Effector CD8-positive, alpha-beta T cell (primary cell): Measurements from ENCODE around the gene EID2B.

ENCODE experiments used
- DNase-seq: peaks from one replicate; lab custom pipeline; 2025; lab: John Stamatoyannopoulos, UW

Gene EID2B

GRCh38 chr19:39499932-39500331 lies 32.7 kb downstream of the EID2B start:
- DNase-seq, result no peak

DNA sequence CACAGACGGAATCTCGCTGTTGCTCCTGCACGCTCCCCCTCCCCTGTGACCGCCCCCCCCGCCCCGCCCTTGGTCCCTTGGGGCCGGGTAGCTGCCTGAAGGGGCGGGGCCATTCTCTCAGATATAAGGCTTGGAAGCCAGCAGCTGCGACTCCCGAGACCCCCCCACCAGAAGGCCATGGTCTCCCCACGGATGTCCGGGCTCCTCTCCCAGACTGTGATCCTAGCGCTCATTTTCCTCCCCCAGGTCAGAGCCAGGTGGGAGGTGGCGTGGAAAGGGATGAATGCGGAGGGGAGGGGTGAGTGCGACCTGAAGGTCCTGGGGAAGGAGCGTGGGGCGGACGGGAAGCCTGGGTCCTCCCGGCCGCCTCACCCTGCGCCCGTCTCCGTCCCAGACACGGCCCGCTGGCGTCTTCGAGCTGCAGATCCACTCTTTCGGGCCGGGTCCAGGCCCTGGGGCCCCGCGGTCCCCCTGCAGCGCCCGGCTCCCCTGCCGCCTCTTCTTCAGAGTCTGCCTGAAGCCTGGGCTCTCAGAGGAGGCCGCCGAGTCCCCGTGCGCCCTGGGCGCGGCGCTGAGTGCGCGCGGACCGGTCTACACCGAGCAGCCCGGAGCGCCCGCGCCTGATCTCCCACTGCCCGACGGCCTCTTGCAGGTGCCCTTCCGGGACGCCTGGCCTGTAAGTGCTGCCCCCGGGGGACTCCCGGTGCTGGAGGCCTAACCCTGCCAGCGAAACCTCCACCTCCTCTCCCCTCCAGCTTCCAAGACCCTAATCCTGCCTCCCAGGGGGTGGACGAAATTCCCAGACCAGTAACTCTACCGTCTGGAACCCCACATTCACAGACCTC lies 33.6 kb downstream of the EID2B start, which contains the start of gene DLL3:
Gene DLL3 (plus strand): TSS at position 150 of the 845 bp plus-strand sequence. CDS start 28 bp downstream, at position 178.
- DNase-seq, result no peak

DNA sequence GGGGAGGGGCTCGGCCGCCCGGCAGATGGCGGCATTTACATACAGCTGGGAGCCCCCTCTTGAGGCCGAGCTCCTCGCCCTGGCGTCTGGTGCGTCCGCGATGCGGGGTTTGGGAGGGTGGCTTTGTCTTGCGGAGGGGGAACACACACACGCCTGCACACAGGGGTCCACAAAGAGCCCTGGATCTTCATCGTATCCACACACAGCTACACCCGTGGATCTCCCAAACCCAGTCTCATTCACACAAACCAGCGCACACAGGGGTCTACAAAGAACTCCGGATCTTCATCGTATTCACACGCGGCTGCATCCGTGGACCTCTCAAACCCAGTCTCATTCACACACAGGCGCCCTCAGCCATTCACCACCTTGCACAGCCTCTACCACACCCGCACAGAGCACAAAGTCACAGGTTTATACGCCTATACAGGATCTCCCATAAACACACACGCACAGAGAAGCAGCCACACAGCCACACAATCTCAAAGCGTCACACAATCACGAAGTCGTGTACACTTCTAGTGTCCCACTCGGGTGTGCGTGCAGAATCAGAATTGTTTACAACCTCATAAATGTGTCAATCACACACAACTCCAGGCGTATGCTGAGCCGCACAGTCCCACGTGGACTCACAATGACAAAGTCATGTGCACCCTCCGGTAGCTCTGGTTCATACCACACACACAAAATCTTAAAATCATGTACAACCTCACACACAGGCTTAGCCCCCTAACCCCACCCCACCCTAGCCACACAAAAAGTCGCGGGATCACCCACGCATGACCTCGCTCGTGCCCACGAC lies 34.5 kb downstream of the EID2B start:
- no peak for DNase-seq

DNA sequence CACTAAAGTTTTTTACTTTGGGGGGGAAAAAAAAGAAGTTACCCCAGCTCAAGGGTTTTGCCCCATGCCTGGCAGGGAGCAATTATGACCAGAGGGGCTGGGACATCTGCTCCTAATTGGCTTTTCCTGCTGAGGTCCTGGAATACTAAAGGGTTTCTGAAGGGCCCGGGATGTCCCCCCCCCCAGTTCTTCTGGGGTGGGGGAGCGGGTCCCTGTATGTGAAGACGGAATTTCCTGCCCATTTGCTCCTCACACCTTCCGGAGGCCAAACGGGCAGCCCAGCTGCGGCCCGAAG lies 35.0 kb downstream of the EID2B start:
- no peak for DNase-seq

DNA sequence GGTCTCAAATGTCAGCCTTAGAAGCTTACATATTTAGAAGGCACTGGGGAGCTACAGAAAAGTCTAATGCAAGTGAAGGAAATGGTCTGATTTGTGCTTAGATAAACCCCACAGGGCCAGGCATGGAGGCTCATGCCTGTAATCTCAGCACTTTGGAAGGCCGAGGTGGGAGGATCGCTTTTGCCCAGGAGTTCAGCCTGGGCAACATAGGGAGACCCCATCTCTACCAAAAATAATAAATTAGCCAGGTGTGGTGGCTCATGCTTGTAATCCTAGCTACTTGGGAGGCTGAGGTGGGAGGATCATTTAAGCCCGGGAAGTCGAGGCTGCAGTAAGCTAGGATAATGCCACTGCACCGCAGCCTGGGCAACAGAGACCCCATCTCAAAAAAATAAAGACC lies 36.6 kb downstream of the EID2B start:
- no peak for DNase-seq

DNA sequence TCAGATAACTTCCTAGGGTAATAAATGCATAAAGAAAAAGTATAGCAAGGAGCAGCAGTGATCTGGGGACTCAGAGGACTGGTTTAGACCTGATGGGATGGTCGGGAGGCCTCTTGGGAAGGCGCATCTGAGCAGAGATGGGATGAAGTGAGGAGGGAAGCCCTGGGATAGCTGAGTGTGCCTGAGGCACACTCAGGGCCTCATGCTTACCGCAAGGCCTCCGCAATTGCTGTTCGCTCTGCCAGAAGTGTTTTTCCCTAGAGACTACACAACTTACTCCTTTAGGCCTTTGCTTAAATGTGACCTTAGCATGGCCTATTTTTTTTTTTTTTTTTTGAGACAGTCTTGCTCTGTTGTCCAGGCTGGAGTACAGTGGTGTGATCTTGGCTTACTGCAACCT lies 38.0 kb downstream of the EID2B start:
- no peak for DNase-seq

DNA sequence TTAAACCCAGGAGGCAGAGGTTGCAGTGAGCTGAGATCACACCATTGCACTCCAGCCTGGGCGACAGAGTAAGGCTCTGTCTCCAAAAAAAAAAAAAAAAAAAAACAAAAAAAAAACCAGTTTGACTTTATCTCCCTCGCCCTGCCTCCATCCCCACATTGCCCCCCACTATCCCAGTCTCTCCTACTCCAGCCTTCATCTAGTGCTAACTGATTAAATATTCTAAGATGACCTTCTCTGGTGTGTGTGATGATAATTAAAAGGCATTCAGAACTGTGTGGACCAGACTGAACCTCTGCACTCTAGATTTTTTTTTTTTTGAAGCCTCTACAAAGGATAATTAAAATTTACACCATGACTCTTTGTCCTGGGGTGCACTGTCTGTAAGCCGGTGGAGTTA lies 39.9 kb downstream of the EID2B start:
- no peak for DNase-seq

DNA sequence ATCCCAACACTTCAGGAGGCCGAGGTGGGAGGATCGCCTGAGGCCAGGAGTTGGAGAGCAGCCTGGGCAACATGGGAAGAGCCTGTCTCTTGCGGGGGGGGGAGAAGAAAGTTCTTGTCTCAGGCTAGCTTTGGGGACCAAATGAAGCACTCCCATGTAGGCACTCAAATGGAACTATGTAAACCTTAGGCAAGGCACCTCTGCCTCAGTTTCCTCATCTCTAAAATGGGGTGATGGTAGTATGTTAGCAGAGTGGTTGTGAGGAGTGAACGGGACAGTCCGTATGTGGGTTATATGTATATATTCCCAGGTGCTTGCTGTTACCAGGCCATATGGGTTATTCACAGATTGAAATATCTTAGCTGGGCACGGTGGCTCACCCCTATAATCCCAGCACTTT lies 40.4 kb downstream of the EID2B start:
- DNase-seq, result no peak

- no peak for DNase-seq
These were observed 42.9 kb downstream of the EID2B start for GRCh38 chr19:39489756-39490155.

DNA sequence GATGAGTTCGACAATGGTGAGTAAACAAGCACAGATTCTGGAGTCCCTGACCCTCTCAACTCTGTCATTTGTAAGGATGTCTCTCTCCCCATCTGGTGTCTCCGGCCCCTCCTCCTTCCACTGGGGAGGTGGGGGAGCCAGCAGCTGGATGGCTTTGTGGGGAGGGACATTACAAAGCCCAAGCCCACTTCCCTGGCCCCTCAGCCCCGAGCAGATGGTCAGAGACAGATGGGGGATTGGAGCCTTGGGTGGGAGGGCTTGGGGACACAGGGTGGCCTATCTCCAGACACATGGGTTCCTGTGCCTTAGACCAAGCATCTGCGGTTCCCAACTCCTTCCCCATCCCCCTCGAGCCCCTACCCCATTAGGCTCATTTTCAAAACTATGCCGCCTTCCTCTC lies 49.5 kb downstream of the EID2B start:
- DNase-seq, result no peak

GRCh38 chr19:39481676-39482075 lies 51.0 kb downstream of the EID2B start:
- DNase-seq, result no peak

- DNase-seq, result no peak
These were observed 51.5 kb downstream of the EID2B start for GRCh38 chr19:39481229-39481545.
